GM10847 (cell line): ENCODE data around the gene PLD3.

Experiments used
- POLR2A ChIP-seq: IDR thresholded peaks from 2 replicates; pipeline ENCODE4 v1.6.1; 2011; ENCODE audit not compliant: insufficient read length; ENCODE audit errors: extremely low read depth

The PLD3 gene

DNA sequence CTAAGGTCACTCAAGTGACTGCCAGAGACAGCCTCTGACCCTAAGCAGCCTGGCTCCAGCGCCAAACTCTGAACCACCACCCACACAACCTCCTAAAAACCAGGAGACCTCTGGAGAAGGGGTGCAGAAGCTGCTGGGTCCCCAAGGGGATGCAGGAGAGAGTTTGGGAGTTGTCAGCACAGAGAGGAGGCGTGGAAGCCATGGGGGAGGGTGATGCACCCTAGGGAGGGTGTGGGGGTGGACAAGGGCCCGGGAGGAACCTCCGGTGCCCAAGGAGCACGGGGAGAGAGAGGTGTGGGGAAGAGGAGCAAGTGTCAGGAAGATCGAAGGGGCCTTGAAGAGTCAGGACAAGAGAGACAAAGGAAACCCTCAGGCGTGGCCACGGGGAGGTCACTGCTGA is 43.6 kb downstream of the PLD3 start:
- no peak for TF ChIP-seq POLR2A

- no peak for TF ChIP-seq POLR2A
Measured at GRCh38 chr19:40392894-40393517, 44.5 kb downstream of the PLD3 start.

DNA sequence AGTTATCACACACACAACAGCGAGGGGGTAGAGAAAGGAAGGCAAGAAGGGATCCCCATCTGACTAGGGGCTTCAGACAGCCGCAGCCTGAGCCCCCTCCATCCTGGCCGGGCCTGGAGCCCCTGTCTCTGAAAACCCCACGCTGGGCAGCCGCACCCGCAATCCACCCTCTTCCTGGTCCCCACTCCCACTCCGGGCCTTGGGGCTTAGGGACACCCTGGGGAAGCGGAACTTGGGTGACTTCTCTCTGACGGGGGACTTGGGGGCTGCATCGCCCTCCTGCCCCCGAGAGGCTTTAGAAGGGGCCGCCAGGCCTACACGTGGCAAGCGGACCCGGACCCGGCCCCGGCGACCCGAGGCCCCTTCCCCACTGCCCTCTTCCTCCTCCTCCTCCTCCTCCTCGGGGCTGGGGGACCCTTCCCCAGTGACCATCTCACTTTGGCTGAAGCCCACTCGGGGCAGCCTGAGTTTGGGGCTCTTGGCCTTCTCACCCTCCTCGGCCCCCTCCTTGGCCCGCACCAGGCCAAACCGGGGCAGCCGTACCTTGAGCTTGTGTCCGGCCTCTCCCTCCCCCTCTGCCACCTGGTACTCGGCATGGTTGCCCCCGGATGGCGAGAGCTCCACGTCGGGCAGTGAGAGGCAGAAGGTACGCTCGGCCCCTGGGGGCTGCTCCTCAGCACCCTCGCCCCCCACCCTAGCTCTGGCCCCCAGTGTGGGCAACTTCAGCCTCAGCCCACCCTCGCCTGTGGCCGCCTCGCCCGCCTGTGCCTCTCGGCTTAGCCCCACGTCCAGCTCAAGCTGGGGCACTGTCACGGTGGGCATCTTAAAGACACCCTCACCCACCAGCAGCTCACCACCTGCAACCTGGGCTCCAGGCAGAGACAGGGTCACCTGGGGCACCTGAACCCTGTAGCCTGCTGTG is 45.7 kb downstream of the PLD3 start:
- no peak for TF ChIP-seq POLR2A

DNA sequence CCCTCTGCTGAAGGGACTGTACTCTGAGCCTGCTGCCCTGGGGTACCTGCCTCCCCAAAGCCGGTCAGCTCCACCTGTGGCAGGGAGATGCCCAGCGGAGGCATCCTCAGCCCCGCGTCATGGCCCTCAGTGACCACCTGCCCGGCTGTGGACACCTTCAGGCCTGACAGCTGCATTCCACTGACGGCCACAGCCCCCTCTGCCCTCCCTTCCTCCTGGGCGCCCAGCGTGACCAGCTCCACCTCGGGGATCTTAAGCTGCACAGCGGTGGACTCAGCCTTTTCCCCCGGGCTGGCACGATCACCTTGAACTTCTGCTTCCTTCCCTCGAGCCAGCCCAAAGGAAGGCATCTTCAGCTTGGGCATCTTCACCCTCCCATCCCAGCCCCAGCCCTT is 46.3 kb downstream of the PLD3 start:
- TF ChIP-seq POLR2A, result no peak

DNA sequence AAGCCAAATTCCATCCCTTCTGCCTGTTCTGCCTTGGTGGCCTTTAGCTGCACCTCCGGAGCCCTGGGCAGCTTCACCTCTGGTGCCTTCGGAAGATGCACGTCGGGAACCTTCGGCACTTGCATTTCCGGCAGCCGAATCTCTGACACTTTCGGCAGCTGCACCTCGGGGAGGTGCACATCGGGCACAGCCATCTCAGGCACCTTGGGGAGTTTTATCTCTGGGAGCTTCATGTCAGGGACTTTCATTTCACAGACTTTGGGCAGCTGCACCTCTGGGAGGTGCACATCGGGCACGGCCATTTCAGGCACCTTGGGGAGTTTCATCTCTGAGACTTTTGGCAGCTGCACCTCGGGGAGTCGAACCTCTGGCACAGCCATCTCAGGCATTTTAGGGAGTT is 47.5 kb downstream of the PLD3 start:
- no peak for TF ChIP-seq POLR2A

DNA sequence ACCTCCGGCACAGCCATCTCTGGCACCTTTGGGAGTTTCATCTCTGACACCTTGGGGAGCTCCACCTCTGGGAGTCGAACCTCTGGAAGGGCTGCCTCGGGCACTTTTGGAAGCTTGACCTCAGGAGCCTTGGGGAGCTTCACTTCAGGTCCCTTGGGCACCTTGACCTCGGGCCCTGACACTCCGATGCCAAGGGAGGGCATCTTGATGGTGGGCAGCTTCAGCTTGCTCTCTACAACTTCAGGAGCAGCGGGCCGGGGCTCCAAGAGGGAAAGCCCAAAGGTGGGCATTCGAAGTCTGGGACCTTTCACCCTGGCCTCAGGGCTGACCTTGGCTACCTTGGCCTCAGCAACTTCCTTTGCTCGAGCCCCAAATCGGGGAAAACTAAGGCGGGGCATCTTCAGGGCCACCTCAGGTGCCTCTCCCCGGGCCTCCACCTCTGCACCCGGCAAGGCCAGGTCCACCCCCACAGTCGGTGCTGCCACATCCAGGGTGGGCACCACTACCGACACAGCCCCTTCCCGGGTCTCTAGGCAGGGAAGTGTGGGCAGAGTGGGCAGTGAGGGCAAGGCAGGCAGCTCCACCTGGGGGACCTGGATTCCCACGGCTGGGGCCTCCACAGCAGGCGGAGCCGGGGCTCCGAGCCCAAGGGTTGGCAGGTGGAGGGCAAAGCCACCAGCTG is 48.5 kb downstream of the PLD3 start:
- no peak for TF ChIP-seq POLR2A

GRCh38 chr19:40397568-40397906 is 49.0 kb downstream of the PLD3 start:
- no peak for TF ChIP-seq POLR2A

GRCh38 chr19:40398417-40399131 is 50.1 kb downstream of the PLD3 start:
- no peak for TF ChIP-seq POLR2A

DNA sequence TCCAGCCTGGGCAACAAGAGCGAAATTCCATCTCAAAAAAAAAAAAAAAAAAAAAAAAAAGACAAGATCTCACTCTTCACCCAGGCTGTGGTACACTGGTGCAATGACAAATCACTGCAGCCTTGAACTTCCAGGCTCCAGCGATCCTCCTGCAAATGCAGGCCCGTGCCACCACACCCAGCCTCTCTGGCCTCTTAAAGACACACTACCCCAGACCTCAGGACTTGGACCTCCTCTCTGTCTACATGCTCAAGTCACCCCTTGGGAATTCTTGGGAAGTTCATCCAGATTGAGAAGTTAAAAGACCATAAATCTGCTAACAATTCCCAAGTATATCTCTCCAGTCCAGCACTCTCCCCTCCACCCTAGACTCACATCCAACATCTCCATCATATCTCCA is 52.1 kb downstream of the PLD3 start:
- TF ChIP-seq POLR2A, result no peak

- TF ChIP-seq POLR2A, result no peak
Measured at GRCh38 chr19:40403262-40403984, 54.9 kb downstream of the PLD3 start.

DNA sequence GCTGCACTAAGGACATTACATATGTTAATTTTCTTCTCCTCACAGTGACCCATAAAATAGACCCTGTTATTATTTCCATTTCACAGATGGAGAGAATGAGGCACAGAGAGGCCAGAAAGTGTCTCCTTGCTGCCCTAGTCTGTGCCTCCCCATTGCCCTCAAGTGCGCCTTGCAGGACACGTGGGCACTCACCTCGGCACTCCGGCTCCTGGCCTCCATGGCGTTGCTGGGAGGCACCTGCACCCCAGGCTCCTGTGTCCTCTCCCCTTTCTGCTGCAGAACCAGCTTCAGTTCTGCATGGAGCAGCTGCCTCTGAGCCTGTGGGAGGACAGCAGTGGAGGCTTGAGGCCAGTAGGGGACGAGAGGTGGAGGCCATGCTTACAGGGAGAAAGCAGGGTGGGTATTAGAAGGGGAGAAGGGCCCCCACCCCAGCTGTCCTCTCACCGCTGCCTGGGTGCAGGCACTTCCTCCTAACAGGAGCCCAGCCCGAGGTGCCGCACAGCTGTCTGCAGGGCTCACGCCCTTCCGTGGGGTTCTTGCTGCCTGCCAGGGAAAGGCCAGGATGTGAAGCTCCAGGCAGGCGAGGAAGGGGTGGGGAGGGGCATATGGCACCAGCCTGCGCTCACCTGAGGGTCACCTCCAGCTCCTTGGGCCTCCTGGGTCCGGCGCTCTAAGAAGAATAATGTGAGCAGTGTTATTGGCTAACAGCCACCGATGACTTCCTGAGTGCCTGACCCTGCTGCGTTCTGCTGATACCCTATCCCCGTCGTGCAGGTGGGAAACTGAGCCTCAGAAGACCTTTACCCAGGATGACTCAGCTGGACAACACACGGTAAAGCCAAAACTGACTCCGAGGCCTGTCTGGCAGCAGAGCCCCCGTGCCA is 59.5 kb downstream of the PLD3 start:
- no peak for TF ChIP-seq POLR2A

DNA sequence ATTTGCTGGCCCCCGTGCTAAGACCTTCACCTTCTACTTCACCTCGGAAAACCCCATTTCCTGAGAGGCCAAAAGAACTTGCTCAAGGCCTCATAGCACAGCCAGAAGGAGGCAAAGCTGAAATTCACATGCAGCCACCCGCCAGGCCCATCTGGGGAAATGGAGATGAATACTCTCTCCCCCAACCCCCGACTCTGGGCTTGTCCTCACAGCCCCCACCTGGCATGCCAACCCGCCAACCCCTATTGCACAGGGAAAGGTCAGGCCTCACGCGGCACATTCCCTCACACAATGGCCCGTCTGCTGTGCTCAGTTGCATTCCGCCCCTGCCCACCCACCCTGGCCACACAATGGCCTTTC is 61.5 kb downstream of the PLD3 start:
- no peak for TF ChIP-seq POLR2A

GRCh38 chr19:40411125-40411842 is 62.8 kb downstream of the PLD3 start:
- TF ChIP-seq POLR2A, result no peak
